Measurements from ENCODE around the gene TRDN.

- TF ChIP-seq EP300 (IDR thresholded peaks at IDR 0.05): no peak
- TF ChIP-seq POLR2A (IDR thresholded peaks at IDR 0.05): no peak
Measured at GRCh38 chr6:123295672-123296071, 341.1 kb downstream of the TRDN start.

Measured in sigmoid colon (tissue), 4 donors.